GM18526 (cell line): ENCODE results near the gene LIPF.

Experiments
- POLR2A ChIP-seq: IDR thresholded peaks from 3 replicates; pipeline ENCODE4 v1.6.1; 2011; ENCODE audit not compliant: insufficient read length; ENCODE audit errors: extremely low read depth

The LIPF gene

DNA sequence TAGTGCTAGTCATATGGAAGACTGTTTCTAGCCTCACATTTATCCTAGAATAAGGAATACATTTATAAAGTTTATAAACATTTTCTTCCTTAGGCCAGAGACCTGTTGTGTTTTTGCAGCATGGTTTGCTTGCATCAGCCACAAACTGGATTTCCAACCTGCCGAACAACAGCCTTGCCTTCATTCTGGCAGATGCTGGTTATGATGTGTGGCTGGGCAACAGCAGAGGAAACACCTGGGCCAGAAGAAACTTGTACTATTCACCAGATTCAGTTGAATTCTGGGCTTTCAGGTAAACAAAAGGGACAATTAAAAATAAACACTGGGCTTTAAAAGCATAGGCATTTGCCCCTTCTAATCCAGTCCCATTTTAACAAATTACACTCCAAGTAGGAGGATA lies 4.2 kb downstream of the LIPF start:
- TF ChIP-seq POLR2A: no peak

DNA sequence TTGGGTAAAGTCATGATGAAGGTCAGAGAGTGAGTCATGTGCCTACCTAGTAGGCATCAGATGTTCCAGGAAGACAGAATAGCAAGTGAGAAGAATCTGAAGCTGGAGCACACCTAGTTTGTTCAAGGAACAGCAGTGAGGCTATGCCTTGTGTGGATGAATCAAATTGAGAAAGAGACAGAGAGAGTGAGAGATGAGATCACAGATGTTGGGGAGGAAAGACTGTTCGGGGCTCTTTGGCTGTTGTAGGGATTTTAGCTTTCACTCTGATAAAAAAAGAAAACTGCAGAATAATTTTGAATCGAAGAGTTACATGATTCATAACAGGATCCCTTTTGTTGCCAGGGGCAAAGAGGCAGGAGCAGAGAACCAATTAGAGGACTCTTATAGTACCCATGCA lies 6.3 kb downstream of the LIPF start:
- no peak for TF ChIP-seq POLR2A

DNA sequence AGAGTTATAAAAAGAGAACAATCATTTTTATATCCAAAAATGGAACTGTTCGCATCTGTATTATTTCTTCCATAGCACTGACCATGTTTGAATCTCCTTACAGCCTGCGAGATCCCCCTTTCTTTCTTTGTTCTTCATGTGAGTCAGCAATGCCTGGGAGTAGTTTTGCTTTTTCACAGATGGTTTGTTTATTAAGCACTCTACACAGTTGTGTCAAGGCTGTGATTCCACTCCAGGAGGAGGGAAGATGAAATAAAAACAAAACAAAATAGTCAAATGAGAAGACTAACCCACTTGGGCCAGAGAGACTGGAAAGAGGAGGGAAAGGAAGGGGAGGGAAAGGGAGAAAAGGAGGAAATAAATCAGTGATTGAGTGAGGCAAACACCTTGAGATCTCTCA lies 7.8 kb downstream of the LIPF start:
- TF ChIP-seq POLR2A: no peak

DNA sequence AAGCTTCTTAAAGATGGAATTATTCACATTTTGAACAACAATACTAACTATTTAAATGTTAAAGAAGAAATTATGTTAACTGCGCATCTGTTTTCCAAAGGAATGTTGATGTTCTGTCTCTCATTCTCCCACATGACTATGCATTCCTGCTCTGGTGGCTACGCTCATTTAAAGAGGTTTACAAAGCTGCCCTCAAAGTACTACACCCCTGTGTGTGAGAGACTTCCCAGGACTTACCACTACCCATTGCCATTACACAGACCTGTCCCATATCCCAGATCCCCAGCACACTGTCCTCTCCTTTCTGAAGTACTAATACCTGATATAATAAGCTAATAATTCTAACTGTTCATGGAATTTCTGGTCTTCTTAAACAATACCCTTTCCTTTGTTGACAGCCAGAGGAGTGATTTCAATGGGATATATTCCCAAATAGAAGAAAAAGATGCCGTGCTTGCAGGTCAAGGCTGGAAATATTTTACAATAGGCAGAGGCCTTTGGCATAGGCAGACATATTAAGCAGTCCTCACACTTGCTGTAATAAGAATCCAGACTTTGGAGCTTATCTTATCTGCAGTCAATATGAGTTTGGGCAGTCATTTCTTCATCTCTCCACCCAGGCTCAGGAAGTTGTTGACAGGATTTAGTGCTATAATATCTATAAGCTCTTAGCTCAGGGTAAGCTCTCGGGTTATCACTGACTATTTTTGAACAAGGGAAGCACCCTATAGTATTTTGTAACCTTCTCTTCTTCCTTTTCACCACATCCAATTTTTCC lies 12.2 kb downstream of the LIPF start:
- TF ChIP-seq POLR2A: no peak

DNA sequence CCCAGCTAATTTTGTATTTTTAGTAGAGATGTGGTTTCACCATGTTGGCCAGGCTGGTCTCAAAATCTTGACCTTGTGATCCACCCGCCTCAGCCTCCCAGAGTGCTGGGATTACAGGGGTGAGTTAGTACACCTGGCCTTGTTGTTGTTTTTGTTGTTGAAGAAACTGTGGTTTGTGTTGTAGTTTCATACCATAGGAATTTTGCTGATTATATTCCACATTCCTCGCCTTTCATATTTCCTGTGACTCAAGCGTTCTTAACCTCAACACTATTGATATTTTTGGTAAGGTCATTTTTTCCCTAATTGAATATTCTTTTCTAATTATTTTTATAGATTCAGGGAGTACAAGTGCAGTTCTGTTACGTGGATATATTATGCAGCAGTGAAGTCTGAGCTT lies 16.7 kb downstream of the LIPF start:
- no peak for TF ChIP-seq POLR2A

DNA sequence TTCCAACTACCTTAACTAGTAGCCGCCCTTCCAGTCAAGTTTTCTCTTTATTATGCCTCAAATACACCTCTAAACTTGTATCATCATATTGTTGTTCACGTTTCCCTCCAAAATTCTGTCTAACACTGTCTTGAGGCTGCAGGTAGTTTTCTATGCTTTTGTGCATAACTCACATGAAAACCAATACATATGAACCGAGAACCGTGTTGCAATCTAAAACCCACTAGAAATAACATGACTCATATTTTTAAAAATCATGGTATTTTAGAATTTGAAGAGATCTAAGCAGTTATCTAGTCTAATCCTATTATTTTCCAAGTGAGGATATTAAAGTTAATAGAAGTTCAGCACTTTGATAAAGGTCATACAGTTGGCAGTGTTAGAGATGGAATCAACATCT lies 18.2 kb downstream of the LIPF start:
- no peak for TF ChIP-seq POLR2A

DNA sequence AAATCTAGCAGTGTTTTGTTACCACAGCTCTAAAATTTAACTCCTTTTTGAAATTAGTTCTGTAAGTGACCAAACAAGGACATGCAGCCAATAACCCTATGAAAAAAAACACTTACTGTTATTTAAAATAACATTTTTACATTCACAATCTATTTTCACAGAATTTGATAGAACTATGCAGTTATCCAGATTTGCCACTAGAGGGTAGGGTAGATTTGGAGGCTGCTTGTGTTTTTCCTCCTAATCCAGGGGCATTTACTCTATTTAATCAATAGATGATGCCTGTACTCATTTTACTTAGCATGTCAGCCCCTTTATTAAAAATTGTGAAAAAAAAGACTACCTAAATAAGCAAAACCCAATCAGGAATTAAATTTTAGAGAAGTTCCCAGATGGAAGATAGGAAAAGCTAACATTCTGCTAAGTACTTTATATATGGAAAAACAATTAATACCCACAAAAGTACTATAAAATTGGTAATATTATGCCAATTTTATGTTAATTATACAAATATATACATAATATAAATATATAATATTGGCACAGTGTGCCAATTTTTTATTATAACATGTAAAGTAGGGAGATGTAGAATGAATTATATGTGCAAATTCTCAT lies 23.7 kb downstream of the LIPF start:
- TF ChIP-seq POLR2A: no peak

DNA sequence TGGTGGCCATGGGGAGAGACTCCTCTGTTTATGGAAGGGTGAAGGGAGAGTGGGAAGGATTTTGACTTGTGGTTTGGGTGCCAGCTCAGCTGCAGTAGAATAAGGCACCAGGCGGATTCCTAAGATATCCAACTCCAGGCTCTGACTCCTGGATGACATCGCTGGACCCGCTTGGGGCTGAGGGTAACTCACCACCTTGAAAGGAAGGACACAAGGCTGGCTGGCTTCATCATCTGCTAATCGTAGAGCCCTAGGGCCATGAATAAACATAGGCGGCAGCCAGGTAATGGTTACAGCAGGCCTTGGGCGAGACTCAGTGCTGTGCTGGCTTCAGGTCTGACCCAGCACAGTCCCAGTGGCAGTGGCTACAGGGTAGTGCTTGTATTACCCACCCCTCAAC lies 25.1 kb downstream of the LIPF start:
- no peak for TF ChIP-seq POLR2A

DNA sequence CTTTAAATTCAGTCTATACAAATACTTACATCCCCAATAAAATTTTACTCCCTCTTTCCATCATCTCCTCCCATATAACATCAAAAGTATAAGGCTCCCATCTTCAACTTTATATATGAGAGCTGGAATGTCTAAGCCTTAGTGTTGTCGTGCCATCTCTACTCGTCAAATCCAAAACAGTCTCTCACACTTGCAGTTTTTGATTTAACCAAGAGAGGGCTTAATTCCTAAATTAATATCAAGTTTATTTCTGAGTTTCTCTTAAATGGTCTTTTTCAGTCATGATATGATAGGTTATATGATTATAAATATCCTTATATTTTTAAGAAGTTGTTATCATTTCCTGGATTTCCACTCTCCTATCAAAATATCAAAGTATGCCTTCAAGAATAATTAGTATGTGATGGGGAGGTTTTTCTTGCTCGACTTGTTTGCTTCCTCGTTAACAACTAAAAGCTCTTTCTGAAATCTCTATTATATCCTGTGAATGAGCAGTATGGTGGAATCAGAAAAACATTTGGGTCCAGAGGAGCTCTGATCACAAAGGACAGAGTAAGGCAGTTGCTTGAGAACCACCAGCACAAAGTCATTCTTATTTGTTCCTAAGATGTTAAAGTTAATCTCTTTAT lies 29.3 kb downstream of the LIPF start:
- TF ChIP-seq POLR2A: no peak

DNA sequence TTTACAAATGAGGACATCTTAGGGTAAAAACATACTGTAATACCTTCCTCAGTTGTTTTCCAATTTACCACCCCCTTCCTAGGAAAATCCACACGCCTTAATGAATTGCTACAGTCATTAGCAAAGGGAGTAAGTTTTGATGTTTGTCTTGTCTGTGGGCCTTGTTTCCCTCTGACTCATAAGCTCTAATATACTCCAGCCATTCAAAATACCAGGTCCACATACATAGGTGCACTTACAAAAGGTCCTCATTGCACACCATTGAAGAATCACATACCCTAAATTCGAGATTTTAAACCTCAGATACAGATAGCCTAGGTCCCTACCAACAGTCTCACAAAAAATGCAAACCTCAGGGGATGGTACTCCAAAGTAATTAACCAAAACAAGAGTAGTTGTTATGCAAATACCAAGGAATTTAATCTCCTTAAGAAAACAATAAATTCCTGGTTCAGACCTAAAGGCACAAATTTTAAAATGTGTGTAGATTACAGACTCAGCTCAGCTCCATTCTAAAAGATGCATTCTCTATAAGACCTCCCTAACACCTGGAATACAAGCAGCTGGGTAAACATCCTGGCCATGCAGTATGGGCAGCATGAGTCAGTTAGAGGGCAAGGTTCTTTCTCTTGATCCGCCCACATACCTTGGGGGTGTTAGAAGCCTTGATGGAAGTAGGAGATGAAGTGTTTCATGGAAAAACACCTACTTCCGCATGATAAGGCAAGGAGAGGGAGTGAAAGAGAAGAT lies 38.8 kb downstream of the LIPF start:
- TF ChIP-seq POLR2A: no peak

DNA sequence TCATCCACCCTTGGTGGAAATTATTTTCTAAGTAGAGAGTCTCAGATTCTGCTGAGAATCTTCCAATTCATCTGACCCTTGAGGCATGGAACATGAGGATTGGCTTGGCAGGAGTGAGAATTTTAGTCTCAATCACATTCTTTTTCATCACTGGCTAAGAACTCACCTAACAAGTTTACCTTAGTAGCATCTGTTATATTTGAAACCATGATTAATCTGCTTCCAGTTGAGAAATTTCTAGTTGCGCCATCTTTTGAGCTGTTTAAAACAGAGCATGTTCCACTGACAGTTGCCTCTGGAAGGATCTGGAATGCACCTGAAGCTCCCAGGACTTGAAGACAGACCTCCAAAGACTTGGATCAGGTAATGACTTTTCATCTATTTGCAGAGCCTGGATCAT lies 41.7 kb downstream of the LIPF start, which contains the start of gene LIPK:
Gene LIPK (plus strand): TSS at position 292 of the 400 bp plus-strand sequence. CDS start 18,295 bp downstream, outside the sequence.
- TF ChIP-seq POLR2A: no peak

DNA sequence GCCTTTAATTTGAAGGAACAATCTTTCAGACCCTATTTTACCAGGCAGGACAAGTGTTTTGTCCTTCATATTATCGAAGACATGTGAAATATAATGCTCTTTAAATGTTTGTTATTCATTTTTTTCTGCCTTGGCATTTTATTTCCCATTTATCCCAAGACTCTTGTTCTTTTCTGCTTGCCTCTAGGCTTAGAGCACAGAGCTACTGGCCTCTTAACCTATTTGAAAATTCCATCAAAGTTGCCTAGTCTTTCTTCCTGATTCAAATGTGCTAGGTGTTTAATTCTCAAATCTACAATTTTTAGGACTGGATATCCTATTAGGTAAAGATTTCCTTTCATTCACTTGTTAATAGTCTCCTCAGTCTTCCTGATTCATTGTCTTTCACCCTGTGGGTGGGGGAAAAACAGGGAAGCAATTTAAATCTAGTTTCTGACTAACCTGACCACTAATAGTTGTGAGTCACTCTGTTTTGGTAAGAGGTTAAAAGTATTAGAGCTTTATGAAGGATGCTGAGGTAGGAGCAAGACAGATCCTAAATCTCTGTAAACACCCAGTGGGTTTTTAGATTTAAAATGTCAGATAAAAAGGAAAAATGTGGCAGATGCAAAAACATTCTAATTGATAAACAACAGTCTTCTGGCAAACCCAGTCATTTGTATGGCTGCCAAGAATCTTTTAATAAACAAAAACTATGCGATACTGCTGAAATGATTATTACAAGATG lies 43.4 kb downstream of the LIPF start:
- TF ChIP-seq POLR2A: no peak

DNA sequence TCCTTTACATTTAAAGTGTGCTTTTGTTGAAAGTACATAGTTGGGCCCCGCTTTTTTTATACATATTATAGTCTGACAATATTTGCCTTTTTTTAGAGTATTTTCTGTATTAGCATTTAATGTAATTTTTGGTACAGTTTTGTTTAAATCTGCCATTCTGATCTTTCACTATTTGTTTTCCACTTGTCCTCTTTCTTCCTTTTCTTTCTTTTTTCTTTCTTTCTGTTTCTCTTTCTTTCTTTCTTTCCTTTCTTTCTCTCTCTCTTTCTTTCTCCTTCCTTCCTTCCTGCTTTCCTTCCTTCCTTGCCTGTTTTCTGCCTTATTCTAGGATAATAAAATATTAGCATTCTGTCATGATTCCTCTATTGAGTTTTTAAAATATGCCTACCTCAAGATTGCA lies 51.3 kb downstream of the LIPF start:
- TF ChIP-seq POLR2A: no peak

DNA sequence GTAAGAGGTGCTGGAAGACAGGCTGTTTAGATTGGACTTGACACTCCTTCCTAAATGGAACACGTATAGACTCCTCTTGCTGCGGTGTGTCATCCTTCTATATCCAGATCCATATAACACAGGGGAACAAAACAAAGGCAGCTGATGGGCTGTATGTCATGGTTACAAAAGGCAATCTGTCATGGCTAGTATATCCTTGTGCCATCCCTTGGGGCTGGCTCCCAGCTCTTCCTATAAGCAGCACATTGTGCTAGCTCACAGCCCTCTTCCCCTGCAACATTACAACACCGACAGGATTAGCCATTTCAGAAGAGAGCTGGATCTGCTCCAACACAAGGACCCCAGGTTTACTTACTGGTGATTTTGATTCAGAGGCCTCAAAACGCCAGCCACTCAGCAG lies 57.1 kb downstream of the LIPF start:
- TF ChIP-seq POLR2A: no peak

DNA sequence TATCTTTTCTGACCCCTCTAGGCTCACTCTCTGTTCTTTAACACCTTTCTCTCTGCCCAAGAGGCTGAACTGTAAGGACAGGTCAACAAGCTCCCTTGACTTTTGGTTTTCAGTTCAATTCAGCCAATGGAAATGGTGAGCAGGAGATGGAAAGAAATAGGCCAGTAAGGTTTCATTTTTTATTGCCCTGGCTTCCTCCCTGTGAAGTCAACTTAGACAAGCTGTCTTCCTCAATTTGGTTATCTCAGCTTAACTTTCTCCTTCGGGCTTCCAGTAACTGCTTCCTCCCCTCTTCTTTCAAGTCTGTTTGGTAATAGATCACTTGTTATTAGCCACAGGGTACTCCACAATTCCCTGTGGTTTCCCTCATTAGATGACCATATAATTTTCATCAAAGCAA lies 61.6 kb downstream of the LIPF start:
- no peak for TF ChIP-seq POLR2A
